ENCODE results near the gene CADM1. TPM values are rescaled to one million over a fixed set of nuclear protein-coding genes. Genes with fewer than 3 reads are reported as not detected.

CADM1 gene
- total and polyA plus RNA-seq, 4 donors = 13.0 to 40.6 (median 28.9) TPM

- H3K9ac ChIP-seq (ENCODE audit: low read depth in 1 of 2, low read length in 2 of 2) = no peak overlapping the region
- no peaks in the 10 kb centered on the region for H3K4me1 ChIP-seq (ENCODE audit: control insufficient read depth in 4 of 4, insufficient read depth in 4 of 4, low read length in 3 of 4)
- 96% methylated on average over 1 of the region's 1 CpG for WGBS
- no peaks in the 10 kb centered on the region for H3K36me3 ChIP-seq (ENCODE audit: control insufficient read depth in 4 of 4, insufficient read depth in 3 of 4, low read depth in 1 of 4, low read length in 3 of 4)
- H3K27ac ChIP-seq (ENCODE audit: low read depth in 1 of 2, low read length in 2 of 2) = no peak overlapping the region
- H3K9me3 ChIP-seq (ENCODE audit: control insufficient read depth in 4 of 4, low read length in 3 of 4) = peaks cover 0 to 1% (median 0%) of the 10 kb centered on the region in 4 donors
- no peaks in the 10 kb centered on the region for H3K27me3 ChIP-seq (ENCODE audit: control insufficient read depth in 4 of 4, insufficient read depth in 4 of 4, low read length in 3 of 4)
- TF ChIP-seq RAD21 (IDR thresholded peaks at IDR 0.05) = no peak
- TF ChIP-seq JUND (IDR thresholded peaks at IDR 0.05) = no peak
- no peak for TF ChIP-seq TAF1 (conservative IDR thresholded peaks at IDR 0.05)
- TF ChIP-seq HNF4A (conservative IDR thresholded peaks at IDR 0.05) = no peak
- TF ChIP-seq NR2F2 (IDR thresholded peaks at IDR 0.05) = no peak
- no peak for TF ChIP-seq YY1 (IDR thresholded peaks at IDR 0.05)
- no peak for TF ChIP-seq EGR1 (IDR thresholded peaks at IDR 0.05; ENCODE audit: low read depth in 2 of 2)
- TF ChIP-seq CTCF (IDR thresholded peaks at IDR 0.05; ENCODE audit: low read depth, low read length, missing input control) = no peak
- no peak for TF ChIP-seq ZBTB33 (IDR thresholded peaks at IDR 0.05)
- H3K4me3 ChIP-seq (ENCODE audit: low read depth in 1 of 3, low read length in 3 of 3) = no peak overlapping the region
- DNase-seq (ENCODE audit: low spot score) = no peak
Observed at GRCh38 chr11:115151010-115151409, 353.2 kb downstream of the CADM1 start.

DNA sequence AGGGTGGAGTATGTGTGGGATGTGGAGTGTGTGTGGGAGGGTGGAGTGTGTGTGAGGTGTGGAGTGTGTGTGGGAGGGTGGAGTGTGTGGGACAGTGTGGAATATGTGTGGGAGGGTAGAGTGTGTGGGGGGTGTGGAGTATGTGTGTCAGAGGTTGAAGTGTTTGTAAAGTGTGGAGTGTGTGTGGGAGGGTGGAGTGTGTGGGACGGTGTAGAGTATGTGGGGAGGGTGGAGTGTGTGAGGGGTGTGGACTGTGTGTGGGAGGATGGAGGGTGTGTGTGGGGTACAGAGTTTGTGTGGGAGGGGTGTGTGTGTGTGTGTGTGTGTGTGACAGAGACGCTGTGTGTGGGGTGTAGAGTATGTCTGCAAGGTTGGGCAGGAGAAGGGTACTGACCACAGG lies 355.5 kb downstream of the CADM1 start:
- H3K27ac ChIP-seq (ENCODE audit: low read depth in 1 of 2, low read length in 2 of 2) = no peak overlapping the region
- H3K4me1 ChIP-seq (ENCODE audit: control insufficient read depth in 4 of 4, insufficient read depth in 4 of 4, low read length in 3 of 4) = no peaks in the 10 kb centered on the region
- DNase-seq (ENCODE audit: low spot score) = no peak
- H3K4me3 ChIP-seq (ENCODE audit: low read depth in 1 of 3, low read length in 3 of 3) = no peak overlapping the region
- no peaks in the 10 kb centered on the region for H3K27me3 ChIP-seq (ENCODE audit: control insufficient read depth in 4 of 4, insufficient read depth in 4 of 4, low read length in 3 of 4)
- TF ChIP-seq, protein P1, sequence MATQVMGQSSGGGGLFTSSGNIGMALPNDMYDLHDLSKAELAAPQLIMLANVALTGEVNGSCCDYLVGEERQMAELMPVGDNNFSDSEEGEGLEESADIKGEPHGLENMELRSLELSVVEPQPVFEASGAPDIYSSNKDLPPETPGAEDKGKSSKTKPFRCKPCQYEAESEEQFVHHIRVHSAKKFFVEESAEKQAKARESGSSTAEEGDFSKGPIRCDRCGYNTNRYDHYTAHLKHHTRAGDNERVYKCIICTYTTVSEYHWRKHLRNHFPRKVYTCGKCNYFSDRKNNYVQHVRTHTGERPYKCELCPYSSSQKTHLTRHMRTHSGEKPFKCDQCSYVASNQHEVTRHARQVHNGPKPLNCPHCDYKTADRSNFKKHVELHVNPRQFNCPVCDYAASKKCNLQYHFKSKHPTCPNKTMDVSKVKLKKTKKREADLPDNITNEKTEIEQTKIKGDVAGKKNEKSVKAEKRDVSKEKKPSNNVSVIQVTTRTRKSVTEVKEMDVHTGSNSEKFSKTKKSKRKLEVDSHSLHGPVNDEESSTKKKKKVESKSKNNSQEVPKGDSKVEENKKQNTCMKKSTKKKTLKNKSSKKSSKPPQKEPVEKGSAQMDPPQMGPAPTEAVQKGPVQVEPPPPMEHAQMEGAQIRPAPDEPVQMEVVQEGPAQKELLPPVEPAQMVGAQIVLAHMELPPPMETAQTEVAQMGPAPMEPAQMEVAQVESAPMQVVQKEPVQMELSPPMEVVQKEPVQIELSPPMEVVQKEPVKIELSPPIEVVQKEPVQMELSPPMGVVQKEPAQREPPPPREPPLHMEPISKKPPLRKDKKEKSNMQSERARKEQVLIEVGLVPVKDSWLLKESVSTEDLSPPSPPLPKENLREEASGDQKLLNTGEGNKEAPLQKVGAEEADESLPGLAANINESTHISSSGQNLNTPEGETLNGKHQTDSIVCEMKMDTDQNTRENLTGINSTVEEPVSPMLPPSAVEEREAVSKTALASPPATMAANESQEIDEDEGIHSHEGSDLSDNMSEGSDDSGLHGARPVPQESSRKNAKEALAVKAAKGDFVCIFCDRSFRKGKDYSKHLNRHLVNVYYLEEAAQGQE (IDR thresholded peaks at IDR 0.05) = no peak
- no peaks in the 10 kb centered on the region for H3K36me3 ChIP-seq (ENCODE audit: control insufficient read depth in 4 of 4, insufficient read depth in 3 of 4, low read depth in 1 of 4, low read length in 3 of 4)
- 86% methylated on average over 2 of the region's 2 CpGs for WGBS
- H3K9ac ChIP-seq (ENCODE audit: low read depth in 1 of 2, low read length in 2 of 2) = no peak overlapping the region
- H3K9me3 ChIP-seq (ENCODE audit: control insufficient read depth in 4 of 4, low read length in 3 of 4) = no peaks in the 10 kb centered on the region

DNA sequence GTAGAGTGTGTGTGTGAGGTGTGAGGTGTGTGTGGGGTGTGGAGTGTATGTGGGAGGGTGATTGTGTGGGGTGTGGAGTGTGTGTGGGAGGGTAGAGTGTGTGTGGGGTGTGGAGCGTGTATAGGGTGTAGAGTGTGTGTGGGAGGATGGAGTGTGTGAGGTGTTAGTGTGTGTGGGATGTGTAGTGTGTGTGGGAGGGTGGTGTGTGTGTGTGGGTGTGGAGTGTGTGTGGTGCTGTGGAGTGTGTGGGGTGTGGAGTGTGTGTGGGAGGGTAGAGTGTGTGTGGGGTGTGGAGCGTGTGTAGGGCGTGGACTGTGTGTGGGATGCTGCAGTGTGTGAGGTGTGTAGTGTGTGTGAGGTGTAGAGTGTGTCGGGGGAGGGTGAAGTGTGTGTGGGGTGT lies 356.1 kb downstream of the CADM1 start:
- DNase-seq (ENCODE audit: low spot score) = no peak
- no peaks in the 10 kb centered on the region for H3K4me1 ChIP-seq (ENCODE audit: control insufficient read depth in 4 of 4, insufficient read depth in 4 of 4, low read length in 3 of 4)
- WGBS = 96% methylated on average over 4 of the region's 4 CpGs
- no peak overlapping the region for H3K4me3 ChIP-seq (ENCODE audit: low read depth in 1 of 3, low read length in 3 of 3)
- H3K9me3 ChIP-seq (ENCODE audit: control insufficient read depth in 4 of 4, low read length in 3 of 4) = no peaks in the 10 kb centered on the region
- no peaks in the 10 kb centered on the region for H3K27me3 ChIP-seq (ENCODE audit: control insufficient read depth in 4 of 4, insufficient read depth in 4 of 4, low read length in 3 of 4)
- H3K36me3 ChIP-seq (ENCODE audit: control insufficient read depth in 4 of 4, insufficient read depth in 3 of 4, low read depth in 1 of 4, low read length in 3 of 4) = no peaks in the 10 kb centered on the region
- H3K9ac ChIP-seq (ENCODE audit: low read depth in 1 of 2, low read length in 2 of 2) = no peak overlapping the region
- no peak overlapping the region for H3K27ac ChIP-seq (ENCODE audit: low read depth in 1 of 2, low read length in 2 of 2)
- TF ChIP-seq JUND (IDR thresholded peaks at IDR 0.05) (no peak), NR2F2 (IDR thresholded peaks at IDR 0.05) (no peak), RAD21 (IDR thresholded peaks at IDR 0.05) (no peak), FOXA2 (IDR thresholded peaks at IDR 0.05) (no peak), FOXA1 (IDR thresholded peaks at IDR 0.05) (no peak), HNF4G (IDR thresholded peaks at IDR 0.05) (no peak), YY1 (IDR thresholded peaks at IDR 0.05) (no peak), CTCF (IDR thresholded peaks at IDR 0.05; ENCODE audit: low read depth, low read length, missing input control) (no peak), SP1 (IDR thresholded peaks at IDR 0.05) (no peak)
- TF ChIP-seq, protein P1 (IDR thresholded peaks at IDR 0.05) = no peak
- TF ChIP-seq, protein P2, sequence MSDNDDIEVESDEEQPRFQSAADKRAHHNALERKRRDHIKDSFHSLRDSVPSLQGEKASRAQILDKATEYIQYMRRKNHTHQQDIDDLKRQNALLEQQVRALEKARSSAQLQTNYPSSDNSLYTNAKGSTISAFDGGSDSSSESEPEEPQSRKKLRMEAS (IDR thresholded peaks at IDR 0.05) = no peak

Measured in liver (tissue), 9 donors.